Thyroid gland (tissue), 4 donors: ENCODE data around the gene FASTKD3.

Source experiments
- CTCF ChIP-seq, 6 experiments: fragments of 200-600 bp in 3 of 6; fragments of 450-650 bp in 3 of 6; sonication (generic) in 3 of 6; IDR thresholded peaks; one replicate each; pipeline ENCODE4 v1.5.1; 2016 to 2019; ENCODE audit warnings: antibody characterized with exemption in 6 of 6, mild to moderate bottlenecking in 2 of 6, inconsistent platforms in 1 of 6, moderate library complexity in 1 of 6
- POLR2A ChIP-seq, 2 donors: fragments of 450-650 bp; IDR thresholded peaks; one replicate each; pipeline ENCODE4 v1.6.1; 2017; ENCODE audit warnings: antibody characterized with exemption in 2 of 2, mild to moderate bottlenecking in 2 of 2, moderate library complexity in 1 of 2

- TF ChIP-seq CTCF (IDR thresholded peaks at IDR 0.05) (no peak), POLR2A (IDR thresholded peaks at IDR 0.05) (no peak)
These were observed 17.1 kb downstream of the FASTKD3 start for GRCh38 chr5:7851617-7852289.
